GM20000 (cell line): ENCODE measurements around the gene INPP5K.

Source experiments
- DNase-seq: peaks from one replicate; pipeline ENCODE4 v3.0.0; 2012; ENCODE audit warnings: low spot score
- CTCF ChIP-seq: IDR thresholded peaks from 2 replicates; pipeline ENCODE4 v1.5.1; 2012; ENCODE audit warnings: mild to moderate bottlenecking, control low read depth; ENCODE audit errors: extremely low read depth, missing control alignments

INPP5K gene

GRCh38 chr17:1560101-1560857 lies 43.9 kb upstream of the INPP5K start:
- TF ChIP-seq CTCF: no peak
- DNase-seq: no peak

- DNase-seq: no peak
- TF ChIP-seq CTCF: no peak
These were observed 42.9 kb upstream of the INPP5K start for GRCh38 chr17:1559047-1560043.

- DNase-seq: no peak
- no peak for TF ChIP-seq CTCF
These were observed 42.0 kb upstream of the INPP5K start for GRCh38 chr17:1558401-1558800.

- no peak for DNase-seq
These were observed 41.1 kb upstream of the INPP5K start for GRCh38 chr17:1557355-1558095.

GRCh38 chr17:1555651-1556471 lies 39.4 kb upstream of the INPP5K start:
- DNase-seq: peak; percentile 59
- no peak for TF ChIP-seq CTCF

More at GRCh38 chr17:1557355-1558095, 41.1 kb upstream of the INPP5K start:
- TF ChIP-seq CTCF: no peak

GRCh38 chr17:1554751-1555540 lies 38.5 kb upstream of the INPP5K start:
- TF ChIP-seq CTCF: no peak
- DNase-seq: no peak
